OCI-LY7 (cell line): ENCODE measurements around the gene PFN1.

Source experiments
- CTCF ChIP-seq: fragments of 200-600 bp; sonication (generic); conservative IDR thresholded peaks from 2 replicates; pipeline ENCODE4 v1.5.1; 2014; ENCODE audit warnings: mild to moderate bottlenecking, antibody characterized with exemption, low read length, moderate library complexity, mixed read lengths
- EZH2phosphoT487 ChIP-seq: fragments of 200-600 bp; sonication (generic); IDR thresholded peaks from 2 replicates; pipeline ENCODE4 v1.6.1; 2018; ENCODE audit warnings: low read depth, borderline replicate concordance, mild to moderate bottlenecking, mixed run types, antibody characterized with exemption, low read length, moderate library complexity, mixed read lengths

GRCh38 chr17:4938069-4938491, 10.2 kb downstream of the PFN1 start:
- TF ChIP-seq CTCF = no peak
- no peak for TF ChIP-seq EZH2phosphoT487
